ENCODE data around the gene LVRN.

LVRN gene

GRCh38 chr5:116013207-116013785 is 51.0 kb downstream of the LVRN start:
- DNase-seq (ENCODE audit: low read depth in 2 of 2), result no peak

DNA sequence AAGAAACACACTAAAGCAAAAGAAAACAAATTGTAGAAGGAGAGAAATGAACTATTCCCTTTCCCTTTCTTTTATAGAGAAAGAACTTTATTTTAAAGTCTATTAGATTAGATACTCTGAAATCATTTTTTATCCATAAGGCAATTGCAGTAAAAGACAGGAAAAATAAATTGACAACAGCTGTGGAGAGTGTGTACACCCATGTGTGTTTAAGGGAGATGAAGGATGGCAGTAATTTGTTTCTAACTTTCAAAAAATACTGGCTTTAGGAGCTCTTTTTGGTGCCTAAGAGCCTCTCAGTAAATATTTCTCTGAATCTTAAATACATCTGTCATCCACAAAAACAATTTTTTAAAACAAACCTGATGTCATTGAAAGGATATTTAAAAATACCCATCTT is 51.7 kb downstream of the LVRN start:
- no peak for DNase-seq (ENCODE audit: low read depth in 2 of 2)

DNA sequence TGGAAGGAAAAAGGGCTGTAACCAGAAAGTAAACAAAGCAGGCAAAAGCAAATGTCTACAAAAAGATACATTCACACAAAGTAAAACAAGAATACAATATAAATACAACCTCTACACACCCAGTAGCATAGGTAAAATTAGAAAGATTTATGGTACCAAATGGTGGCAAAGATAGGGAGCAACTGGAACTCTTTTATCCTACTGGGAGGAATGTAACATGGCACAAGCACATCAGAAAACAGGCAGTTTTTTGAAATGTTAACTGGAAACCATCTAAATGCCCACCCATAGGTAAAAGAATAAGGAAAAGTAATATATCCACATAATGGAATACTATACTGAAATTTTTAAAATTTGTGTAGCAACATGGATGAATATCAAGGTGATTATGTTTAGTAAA is 61.3 kb downstream of the LVRN start:
- DNase-seq (ENCODE audit: low read depth in 2 of 2), result no peak

DNA sequence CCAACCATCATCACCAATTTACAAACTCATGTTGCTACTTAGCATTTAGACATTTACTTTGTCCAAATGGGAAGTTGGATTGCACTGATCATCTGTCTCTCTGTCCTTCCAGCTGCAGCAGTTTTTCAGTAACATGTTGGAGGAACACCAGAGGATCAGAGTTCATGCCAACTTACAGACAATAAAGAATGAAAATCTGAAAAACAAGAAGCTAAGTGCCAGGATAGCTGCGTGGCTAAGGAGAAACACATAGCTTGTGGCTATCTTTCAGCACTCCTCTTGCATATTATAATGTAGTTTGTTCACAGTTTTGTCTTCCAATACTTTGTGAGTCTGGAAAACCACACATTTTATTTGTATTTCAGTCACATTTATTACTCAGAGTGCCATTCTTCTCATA is 63.6 kb downstream of the LVRN start:
- no peak for DNase-seq (ENCODE audit: low read depth in 2 of 2)

- DNase-seq (ENCODE audit: low read depth in 2 of 2), result no peak
These were observed 69.8 kb downstream of the LVRN start, which contains the start of gene ARL14EPL for GRCh38 chr5:116032094-116032517. Gene ARL14EPL, plus strand, starts transcription at chr5:116032472. Its CDS starts 18,994 bp downstream, at chr5:116051466.

GRCh38 chr5:116032991-116033390 is 70.7 kb downstream of the LVRN start:
- DNase-seq (ENCODE audit: low read depth in 2 of 2), result no peak

GRCh38 chr5:116035123-116035522 is 72.8 kb downstream of the LVRN start:
- no peak for DNase-seq (ENCODE audit: low read depth in 2 of 2)

DNA sequence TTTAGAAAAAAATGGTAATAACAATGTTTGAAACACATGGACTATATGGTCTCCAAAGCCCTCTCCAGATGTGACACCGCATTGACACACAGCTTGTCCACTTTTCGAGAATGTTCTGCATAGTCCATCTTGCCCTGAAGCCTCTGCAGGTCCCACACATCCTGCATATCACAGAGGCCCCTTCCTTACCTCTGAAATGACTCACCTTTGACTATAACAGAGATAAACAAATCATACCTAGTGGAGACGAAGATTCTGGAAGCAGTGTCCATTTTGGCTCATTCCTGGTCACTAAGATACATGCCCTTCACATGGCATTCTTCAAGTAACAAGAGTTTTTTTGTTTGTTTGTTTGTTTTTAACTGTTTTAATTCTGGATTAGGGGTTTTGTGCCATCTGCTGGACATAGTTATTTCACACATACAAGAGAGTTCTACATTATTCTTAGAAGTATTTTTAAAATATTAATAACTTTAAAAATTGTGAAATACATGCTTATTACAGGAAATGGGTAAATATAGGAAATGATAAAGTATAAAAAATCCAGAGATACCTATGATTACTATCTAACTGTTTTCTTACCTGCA is 75.1 kb downstream of the LVRN start:
- no peak for DNase-seq (ENCODE audit: low read depth in 2 of 2)

- DNase-seq (ENCODE audit: low read depth in 2 of 2), result no peak
These were observed 76.5 kb downstream of the LVRN start for GRCh38 chr5:116038817-116039216.

- DNase-seq (ENCODE audit: low read depth in 2 of 2), result no peak
These were observed 80.1 kb downstream of the LVRN start for GRCh38 chr5:116042375-116042774.

GRCh38 chr5:116044073-116044472 is 81.8 kb downstream of the LVRN start:
- DNase-seq (ENCODE audit: low read depth in 2 of 2), result no peak

DNA sequence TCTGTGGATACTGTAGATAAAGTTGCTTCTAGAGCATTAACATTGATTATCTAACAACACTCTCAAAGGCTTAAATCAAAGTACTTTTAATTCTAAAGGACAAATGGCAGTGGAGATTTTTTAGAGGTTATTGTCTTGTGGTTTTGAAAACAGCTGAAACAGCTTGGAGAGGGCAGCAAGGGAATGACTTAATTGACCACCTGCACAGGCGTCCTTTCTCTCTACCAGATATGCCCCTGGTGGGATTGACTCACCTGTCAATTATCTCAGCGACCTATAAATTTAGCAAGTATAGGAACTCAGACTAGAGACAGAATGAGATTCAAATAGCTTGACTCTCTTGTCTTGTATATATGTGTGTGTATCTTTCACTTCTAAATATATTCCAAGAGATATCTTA is 83.5 kb downstream of the LVRN start:
- no peak for DNase-seq (ENCODE audit: low read depth in 2 of 2)

DNA sequence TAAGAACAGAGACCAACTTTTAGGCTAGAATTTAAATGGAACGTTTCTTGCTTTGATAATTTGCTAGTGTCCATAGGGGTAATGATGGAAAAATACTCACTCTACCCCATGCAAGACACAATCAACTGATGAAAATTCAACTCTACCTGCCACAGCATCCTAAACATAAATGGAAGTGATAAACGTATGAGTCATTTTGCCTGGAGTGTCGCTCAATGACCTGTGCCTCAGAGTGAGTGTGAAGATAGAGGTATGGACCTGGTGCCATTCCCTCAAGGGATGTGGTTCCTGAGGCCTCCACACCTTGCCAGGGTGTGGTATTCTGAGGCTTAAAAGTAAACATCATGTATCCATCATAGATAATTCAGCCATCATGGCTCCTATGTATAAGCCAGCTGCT is 84.0 kb downstream of the LVRN start:
- DNase-seq (ENCODE audit: low read depth in 2 of 2), result no peak

GRCh38 chr5:116046823-116047222 is 84.5 kb downstream of the LVRN start:
- no peak for DNase-seq (ENCODE audit: low read depth in 2 of 2)

GRCh38 chr5:116058346-116058936 is 96.2 kb downstream of the LVRN start:
- DNase-seq (ENCODE audit: low read depth in 2 of 2), result no peak

DNA sequence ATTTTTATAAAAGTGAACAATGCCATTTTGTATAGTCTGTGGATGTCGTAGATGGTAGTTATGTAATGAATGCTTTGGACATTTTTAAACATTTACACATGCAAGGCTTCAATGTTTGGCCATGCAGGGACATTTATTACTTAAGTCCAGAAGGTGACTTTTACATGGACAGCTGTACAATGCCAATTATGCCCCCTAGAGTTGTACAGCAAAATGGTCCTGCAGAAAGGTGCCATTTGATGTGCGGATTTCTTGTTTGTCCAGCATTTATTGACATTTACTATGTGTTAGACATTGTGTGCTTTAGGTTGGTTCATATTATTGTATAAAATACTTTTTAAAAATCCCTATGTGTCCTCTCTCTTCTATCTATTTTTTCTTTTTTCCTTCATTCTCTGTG is 100.1 kb downstream of the LVRN start:
- no peak for DNase-seq (ENCODE audit: low read depth in 2 of 2)

DNA sequence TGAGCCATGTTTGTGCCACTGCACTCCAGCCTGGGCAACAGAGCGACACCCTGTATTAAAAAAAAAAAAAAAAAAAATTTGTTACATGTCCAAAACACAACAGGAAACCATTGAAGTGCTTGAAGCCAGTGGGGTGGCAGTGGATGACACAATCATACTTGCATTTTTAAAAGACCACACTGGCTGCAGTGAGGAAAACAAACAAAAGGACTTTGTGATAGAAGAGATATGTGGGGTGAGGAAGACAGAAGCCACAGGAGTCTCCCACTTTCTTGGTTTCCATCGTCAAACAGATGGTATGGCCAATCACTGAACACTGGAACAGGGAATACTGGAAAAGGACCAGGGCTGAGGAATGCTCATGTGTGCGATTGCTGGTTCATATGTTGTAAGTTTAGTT is 101.7 kb downstream of the LVRN start:
- DNase-seq (ENCODE audit: low read depth in 2 of 2), result no peak

- DNase-seq (ENCODE audit: low read depth in 2 of 2), result no peak
These were observed 105.9 kb downstream of the LVRN start for GRCh38 chr5:116068028-116068632.

DNA sequence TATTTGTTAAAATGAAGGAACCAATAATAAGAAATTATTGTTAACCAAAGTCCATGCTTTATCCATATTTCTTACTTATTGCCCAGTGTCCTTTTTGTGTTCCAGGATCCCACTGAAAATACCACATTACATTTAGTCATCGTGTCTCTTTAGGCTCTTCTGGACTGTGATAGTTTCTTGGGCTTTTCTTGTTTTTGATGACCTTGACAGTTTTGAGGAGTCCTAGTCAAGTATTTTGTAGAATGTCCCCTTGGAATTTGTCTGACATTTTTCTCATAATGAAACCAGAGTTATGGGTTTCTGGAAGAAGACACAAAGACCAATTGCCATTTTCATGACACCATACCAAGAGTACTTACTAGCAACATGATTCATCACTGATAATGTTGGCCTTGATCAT is 108.9 kb downstream of the LVRN start:
- DNase-seq (ENCODE audit: low read depth in 2 of 2), result no peak

- DNase-seq (ENCODE audit: low read depth in 2 of 2), result no peak
These were observed 113.0 kb downstream of the LVRN start for GRCh38 chr5:116075191-116075831.

DNA sequence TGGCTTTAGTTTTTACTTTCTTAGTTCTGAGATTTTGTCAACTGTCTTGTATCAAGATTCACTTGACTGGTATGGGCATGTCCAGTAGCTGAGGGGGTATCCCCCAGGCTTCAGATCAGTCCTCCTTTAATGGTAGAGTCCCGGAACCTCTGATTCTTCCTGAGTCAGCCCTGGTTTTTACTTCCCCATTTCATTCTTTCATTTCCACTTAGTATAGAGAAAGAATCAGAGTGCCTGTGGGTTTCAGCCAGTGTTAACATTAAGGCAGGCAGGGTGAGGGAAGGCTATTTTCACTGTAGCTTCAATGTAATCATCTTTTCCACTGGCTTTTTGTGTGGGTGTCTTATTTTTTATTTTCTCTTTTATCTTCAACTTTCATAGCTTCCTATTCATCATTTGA is 114.2 kb downstream of the LVRN start:
- DNase-seq (ENCODE audit: low read depth in 2 of 2), result no peak
